Nasal cavity respiratory epithelium epithelial cell of viscerocranial mucosa (primary cell): ENCODE measurements around the gene SDHB. TPM values are rescaled to one million over a fixed set of nuclear protein-coding genes. Genes with fewer than 3 reads are reported as not detected.

ENCODE experiments used
- total RNA-seq: library from RNA; depleted of rRNA; stranded (reverse); fragments of >200 nt; gene quantifications from 2 replicates; pipeline ENCODE4 v1.2.3, GENCODE V29; 2014

The SDHB gene
- total RNA-seq = 120 and 171 TPM in 2 replicates

GRCh38 chr1:17053685-17054410 lies at the start of gene SDHB:
Gene SDHB (minus strand): TSS chr1:17054032. CDS start chr1:17054019, 13 bp downstream.

DNA sequence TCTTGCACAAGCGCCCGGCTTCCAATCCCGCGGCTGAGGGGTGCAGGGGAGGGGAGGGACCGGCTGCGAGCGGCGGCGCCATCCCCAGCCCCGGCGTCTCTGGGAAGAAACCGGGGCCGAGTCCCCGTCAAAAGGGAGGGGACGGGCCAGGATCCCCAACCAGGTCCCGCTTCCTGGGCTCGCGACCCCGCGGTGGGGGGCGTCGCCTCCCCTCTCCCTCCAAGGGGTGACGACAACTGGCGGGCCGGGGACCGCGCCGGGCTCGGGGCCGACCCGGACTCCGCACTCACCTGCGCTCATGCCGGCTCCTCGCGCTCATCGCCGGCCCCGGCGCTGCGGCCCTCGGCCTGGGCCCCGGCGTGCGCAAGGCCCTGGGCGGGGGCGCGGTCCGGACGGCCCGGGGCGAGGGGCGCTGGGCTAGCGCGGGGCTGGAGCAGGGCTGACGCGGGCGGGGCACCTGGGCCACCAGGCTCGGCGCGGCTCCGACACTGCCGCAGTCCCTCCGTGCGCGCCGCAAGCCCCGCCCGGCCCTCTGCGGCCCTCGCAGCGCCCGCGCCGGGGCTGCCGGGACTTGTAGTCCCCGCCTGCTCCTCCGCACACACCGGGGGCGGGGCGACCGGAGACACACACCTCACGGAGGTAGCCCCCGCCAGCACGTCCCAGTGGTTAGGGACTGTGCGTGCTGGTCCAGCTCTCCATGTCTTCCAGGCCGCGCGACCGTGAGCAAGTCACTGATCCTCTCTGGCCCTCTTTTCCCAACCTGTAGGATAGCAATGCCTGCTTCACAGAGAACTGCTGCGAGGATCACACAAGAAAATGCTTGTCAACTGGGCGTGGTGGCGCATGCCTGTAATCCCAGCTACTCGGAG lies 42.2 kb downstream of the SDHB start, which contains the start of gene ATP13A2:
Gene ATP13A2 (minus strand): TSS at position 490 of the 869 bp plus-strand sequence. CDS start 190 bp downstream, at position 300.

DNA sequence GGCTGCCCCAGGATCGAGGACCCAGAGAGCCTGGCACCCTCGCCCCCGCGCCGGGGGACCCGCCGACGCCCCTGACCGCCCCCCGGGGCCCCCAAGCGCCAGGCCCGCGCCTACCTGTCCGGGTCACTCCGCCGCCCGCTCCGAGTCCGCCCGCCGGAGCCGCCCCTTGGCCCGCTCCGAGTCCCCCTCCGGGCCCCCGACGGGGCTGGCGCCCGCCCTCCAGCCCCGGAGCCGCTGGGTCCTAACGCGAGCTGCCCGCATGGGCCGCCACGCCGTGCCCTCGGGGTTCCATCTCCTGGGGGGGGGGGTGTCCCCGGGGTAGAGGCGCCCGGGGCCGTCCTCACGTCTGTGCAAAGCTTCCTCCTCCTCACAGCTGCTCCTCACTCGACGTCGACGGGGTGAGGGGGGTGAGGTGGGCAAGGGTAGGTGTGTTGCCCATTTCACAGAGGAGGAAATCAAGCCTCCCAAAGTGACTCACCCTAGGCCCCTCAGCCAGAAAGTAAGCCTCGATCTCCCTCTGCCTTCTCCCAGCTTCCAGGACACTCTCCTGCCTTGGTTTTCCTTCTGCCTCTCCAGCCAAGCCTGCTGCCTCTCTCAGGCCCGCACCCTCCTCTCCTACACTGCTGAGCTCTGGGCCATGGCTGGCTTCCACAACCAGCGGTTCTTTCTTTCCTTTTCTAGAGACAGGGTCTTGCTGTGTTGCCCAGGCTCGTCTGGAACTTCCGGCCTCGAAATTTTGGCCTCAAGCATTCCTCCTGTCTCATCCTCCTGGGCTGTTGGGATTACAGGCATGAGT lies 73.2 kb downstream of the SDHB start, which contains the start of gene MFAP2:
Gene MFAP2 (minus strand): TSS at position 148 of the 796 bp plus-strand sequence. CDS start 2,347 bp downstream, outside the sequence.

Other genes starting within 250 kb of the SDHB start
- gene RNU1-2, start 158.1 kb downstream of the SDHB start, total RNA-seq = under 0.01 TPM in 2 replicates
- gene CROCC, start 132.1 kb downstream of the SDHB start, total RNA-seq = 9.2 and 15.7 TPM in 2 replicates
- 14.4 and 17.6 TPM in 2 replicates for gene MFAP2, start 73.4 kb downstream of the SDHB start, total RNA-seq
- 45.1 and 105 TPM in 2 replicates for gene ATP13A2, start 42.1 kb downstream of the SDHB start, total RNA-seq
- 0.14 and 1.0 TPM in 2 replicates for gene PADI2, start 65.4 kb upstream of the SDHB start, total RNA-seq
- gene PADI1, start 151.1 kb upstream of the SDHB start, total RNA-seq = 2.1 and 6.0 TPM in 2 replicates
- 0.68 and 12.5 TPM in 2 replicates for gene PADI3, start 195.1 kb upstream of the SDHB start, total RNA-seq